Transverse colon (tissue), 4 donors: ENCODE results near the gene ACVR2B. TPM values are rescaled to one million over a fixed set of nuclear protein-coding genes. Genes with fewer than 3 reads are reported as not detected.
A peak's percentile ranks its signal among the peaks of the same experiment; 100 is the strongest.

Experiments
- DNase-seq: peaks from one replicate; pipeline ENCODE4 v3.0.0-alpha.2; 2019
- H3K27ac ChIP-seq, 4 donors: fragments of 200-600 bp; sonication (generic); 2 replicates each; pipeline ENCODE4 v1.5.1; 2016 to 2018; ENCODE audit warnings: inconsistent platforms in 4 of 4
- H3K27me3 ChIP-seq: fragments of 200-600 bp; sonication (generic); 2 replicates; pipeline ENCODE4 v1.5.1; 2017; ENCODE audit warnings: inconsistent platforms
- H3K36me3 ChIP-seq, 4 donors: fragments of 200-600 bp; sonication (generic); 2 replicates each; pipeline ENCODE4 v1.5.1; 2017 to 2019; ENCODE audit warnings: inconsistent platforms in 4 of 4
- H3K4me1 ChIP-seq, 4 donors: fragments of 200-600 bp; sonication (generic); 2 replicates each; pipeline ENCODE4 v1.5.1; 2017 to 2020; ENCODE audit warnings: inconsistent platforms in 4 of 4
- H3K4me3 ChIP-seq, 4 donors: fragments of 200-600 bp; sonication (generic); 1 replicate in 1 of 4; 2 replicates in 3 of 4; pipeline versions ENCODE4 v1.5.1 to v1.6.1; 2017 to 2019; ENCODE audit warnings: inconsistent platforms in 4 of 4
- H3K9me3 ChIP-seq, 2 donors: fragments of 200-600 bp; sonication (generic); 2 replicates each; pipeline ENCODE4 v1.5.1; 2017 to 2019; ENCODE audit warnings: inconsistent platforms in 2 of 2
- EP300 ChIP-seq: sonication (generic); formaldehyde crosslinking; IDR thresholded peaks from one replicate; pipeline ENCODE4 v1.6.1; 2017; ENCODE audit warnings: antibody characterized with exemption, low read depth
- POLR2A ChIP-seq: fragments of 450-650 bp; IDR thresholded peaks from one replicate; pipeline ENCODE4 v1.6.1; 2016; ENCODE audit warnings: antibody characterized with exemption, mild to moderate bottlenecking, moderate library complexity
- POLR2AphosphoS5 ChIP-seq, 3 donors: sonication (generic); formaldehyde crosslinking; IDR thresholded peaks; one replicate each; pipeline ENCODE4 v1.6.1; 2016; ENCODE audit warnings: antibody characterized with exemption in 3 of 3
- WGBS, 2 donors: methylation state at CpG; one replicate each; pipeline ENCODE4 v1.1.5; 2018; ENCODE audit warnings: low coverage in 1 of 2; 5-methylcytosine and 5-hydroxymethylcytosine counted together
- in situ Hi-C, 4 donors: fragments of 200-750 bp; cut with MboI; loops; one replicate each; pipeline versions ENCODE4 v1.15.0 to v1.15.1; 2017; ENCODE audit warnings: low sequenced_read_pairs in 3 of 4, low pct_ligation_motif_present in 1 of 4, low pct_unique_long_range_greater_than_20kb in 1 of 4
- intact Hi-C: fragments of 100-400 bp; cut with DNase I; formaldehyde crosslinking; loops from one replicate; pipeline ENCODE4 v1.15.1; 2023; ENCODE audit warnings: low total_unique reads
- total RNA-seq, 4 donors: library from RNA; depleted of rRNA; stranded (reverse); fragments of >200 nt; gene quantifications; one replicate each; pipeline ENCODE4 v1.1.0, GENCODE V29; 2016
- TF ChIP-seq, protein P1 (sequence below), 5 experiments: fragments of 200-600 bp in 3 of 5; fragments of 450-650 bp in 2 of 5; sonication (generic) in 3 of 5; IDR thresholded peaks; 1 replicate in 2 of 5; 2 replicates in 3 of 5; pipeline ENCODE4 v1.5.1; 2016 to 2017; ENCODE audit warnings: antibody characterized with exemption in 5 of 5, inconsistent platforms in 3 of 5, mild to moderate bottlenecking in 2 of 5, moderate library complexity in 1 of 5

The ACVR2B gene
- total RNA-seq, 4 donors from 2014 or later, result 5.9 to 12.3 (median 8.7) TPM

DNA sequence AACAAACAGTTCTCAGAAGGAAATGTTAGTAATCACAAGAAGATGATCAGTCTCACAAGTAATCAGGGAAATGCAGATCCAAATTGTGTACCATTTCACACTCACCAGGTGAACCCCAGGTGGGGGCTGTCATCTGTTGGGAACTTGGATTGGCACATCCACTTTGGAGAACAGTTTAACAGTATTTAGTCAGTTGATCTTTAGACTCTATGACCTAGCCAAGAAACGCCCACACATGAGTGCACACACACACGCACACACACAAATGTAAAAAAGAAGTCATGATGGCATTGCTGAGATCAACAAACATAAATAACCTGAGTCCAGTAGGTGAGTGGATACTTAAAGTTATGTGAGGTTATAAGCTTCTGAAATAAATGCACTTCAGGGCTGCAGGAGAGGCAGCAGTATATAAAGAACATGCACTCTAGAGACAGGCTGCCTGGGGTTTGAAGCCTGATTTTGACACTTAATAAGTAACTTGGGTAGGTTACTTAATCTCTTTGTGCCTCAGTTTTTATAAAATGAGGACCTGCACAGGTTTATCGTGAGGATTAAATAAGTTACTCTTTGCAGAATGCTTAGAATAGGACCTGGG, 17.7 kb downstream of the ACVR2B start:
- no peaks in the 10 kb centered on the region for H3K27me3 ChIP-seq
- intact Hi-C loops (no loop called here), in situ Hi-C loops (loop anchor here in 2 of 4 donors (10.0 to 25.0 kb wide), 2 partner anchors 127 to 334 kb away; partner anchors contain the start of genes ACAA1 (in 1 of the 2), MYD88 (in 1 of the 2) and XYLB (in 1 of the 2))
- H3K4me3 ChIP-seq, result no peak overlapping the region
- H3K9me3 ChIP-seq, result peaks cover 0 to 4% of the 10 kb centered on the region in 2 donors
- peak; percentile 41 for TF ChIP-seq EP300
- TF ChIP-seq, protein P1, sequence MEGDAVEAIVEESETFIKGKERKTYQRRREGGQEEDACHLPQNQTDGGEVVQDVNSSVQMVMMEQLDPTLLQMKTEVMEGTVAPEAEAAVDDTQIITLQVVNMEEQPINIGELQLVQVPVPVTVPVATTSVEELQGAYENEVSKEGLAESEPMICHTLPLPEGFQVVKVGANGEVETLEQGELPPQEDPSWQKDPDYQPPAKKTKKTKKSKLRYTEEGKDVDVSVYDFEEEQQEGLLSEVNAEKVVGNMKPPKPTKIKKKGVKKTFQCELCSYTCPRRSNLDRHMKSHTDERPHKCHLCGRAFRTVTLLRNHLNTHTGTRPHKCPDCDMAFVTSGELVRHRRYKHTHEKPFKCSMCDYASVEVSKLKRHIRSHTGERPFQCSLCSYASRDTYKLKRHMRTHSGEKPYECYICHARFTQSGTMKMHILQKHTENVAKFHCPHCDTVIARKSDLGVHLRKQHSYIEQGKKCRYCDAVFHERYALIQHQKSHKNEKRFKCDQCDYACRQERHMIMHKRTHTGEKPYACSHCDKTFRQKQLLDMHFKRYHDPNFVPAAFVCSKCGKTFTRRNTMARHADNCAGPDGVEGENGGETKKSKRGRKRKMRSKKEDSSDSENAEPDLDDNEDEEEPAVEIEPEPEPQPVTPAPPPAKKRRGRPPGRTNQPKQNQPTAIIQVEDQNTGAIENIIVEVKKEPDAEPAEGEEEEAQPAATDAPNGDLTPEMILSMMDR (IDR thresholded peaks at IDR 0.05), result no peak
- peaks cover 0 to 37% (median 16%) of the 10 kb centered on the region in 4 donors for H3K4me1 ChIP-seq
- 58 to 68% methylated on average over 3 of the region's 3 CpGs for WGBS, 2 donors
- H3K27ac ChIP-seq, result peak overlapping the region in 1 of 4 donors; percentile 5
- no peaks in the 10 kb centered on the region for H3K36me3 ChIP-seq
- DNase-seq, result no peak

DNA sequence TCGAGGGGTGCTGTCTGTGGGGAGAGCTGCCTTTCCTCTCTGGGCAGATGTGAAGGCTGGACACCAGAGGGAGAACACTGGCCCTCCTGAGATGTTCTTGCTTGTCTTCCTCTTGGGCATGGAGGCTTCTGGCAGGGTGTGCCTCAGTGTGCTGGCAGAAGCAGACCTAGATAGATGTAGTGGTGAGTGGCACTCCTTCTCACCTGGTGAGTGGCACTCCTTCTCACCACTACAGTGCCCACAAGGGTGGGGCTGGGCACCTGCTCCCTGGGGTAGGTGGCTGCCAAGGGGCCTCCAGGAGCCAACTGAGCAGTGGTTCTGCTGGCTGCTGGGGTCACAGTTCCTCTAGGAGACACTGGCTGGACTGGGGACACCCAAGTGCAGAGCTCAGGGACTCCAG, 18.7 kb downstream of the ACVR2B start:
- peaks cover 0 to 37% (median 16%) of the 10 kb centered on the region in 4 donors for H3K4me1 ChIP-seq
- TF ChIP-seq POLR2AphosphoS5 (IDR thresholded peaks at IDR 0.05), result no peak
- TF ChIP-seq EP300, result no peak
- TF ChIP-seq, protein P1 (IDR thresholded peaks at IDR 0.05), result no peak
- TF ChIP-seq POLR2A, result no peak
- intact Hi-C loops, result no loop called here
- no peak for DNase-seq
- H3K27me3 ChIP-seq, result no peaks in the 10 kb centered on the region
- no peak overlapping the region for H3K27ac ChIP-seq
- no peaks in the 10 kb centered on the region for H3K36me3 ChIP-seq
- 92% methylated on average over 1 of the region's 1 CpG; no CpG with 5 or more reads in 1 of the 2 donors for WGBS, 2 donors
- H3K9me3 ChIP-seq, result peaks cover 0 to 4% of the 10 kb centered on the region in 2 donors
- no peak overlapping the region for H3K4me3 ChIP-seq
- in situ Hi-C loops, result loop anchor here in 2 of 4 donors (10.0 to 25.0 kb wide), 2 partner anchors 128 to 335 kb away; partner anchors contain the start of genes ACAA1 (in 1 of the 2), MYD88 (in 1 of the 2) and XYLB (in 1 of the 2)

DNA sequence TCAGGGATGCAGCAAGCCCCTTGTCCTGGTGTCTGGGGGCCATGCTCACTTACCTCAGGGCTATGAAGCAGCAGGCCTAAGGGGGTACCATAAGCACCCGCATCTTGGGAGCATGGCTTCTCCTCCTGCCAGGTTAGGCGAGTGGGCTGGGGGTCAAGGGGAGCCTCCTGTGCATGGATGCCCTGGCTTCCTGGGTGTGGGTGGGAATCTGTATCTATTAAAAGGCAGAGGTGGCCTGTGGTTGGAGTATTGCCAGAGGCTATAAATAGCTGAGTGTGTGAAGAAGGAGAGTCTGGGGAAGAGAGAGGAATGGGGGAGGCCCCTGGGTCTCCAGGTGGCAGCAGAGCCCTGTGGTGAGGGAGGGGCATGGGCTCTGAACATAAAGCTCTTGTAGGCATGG, 19.5 kb downstream of the ACVR2B start:
- no peak for DNase-seq
- H3K4me3 ChIP-seq, result no peak overlapping the region
- no peak overlapping the region for H3K27ac ChIP-seq
- in situ Hi-C loops, result loop anchor here in 2 of 4 donors (10.0 to 25.0 kb wide), 2 partner anchors 128 to 336 kb away; partner anchors contain the start of genes ACAA1 (in 1 of the 2), MYD88 (in 1 of the 2) and XYLB (in 1 of the 2)
- TF ChIP-seq POLR2AphosphoS5 (IDR thresholded peaks at IDR 0.05) (no peak), EP300 (no peak), POLR2A (no peak)
- TF ChIP-seq, protein P1 (IDR thresholded peaks at IDR 0.05), result no peak
- no peaks in the 10 kb centered on the region for H3K27me3 ChIP-seq
- no peaks in the 10 kb centered on the region for H3K36me3 ChIP-seq
- WGBS, 2 donors, result 80% methylated on average over 1 of the region's 2 CpGs; no CpG with 5 or more reads in 1 of the 2 donors
- peaks cover 0 to 4% of the 10 kb centered on the region in 2 donors for H3K9me3 ChIP-seq
- intact Hi-C loops, result no loop called here
- peaks cover 0 to 33% (median 16%) of the 10 kb centered on the region in 4 donors for H3K4me1 ChIP-seq

DNA sequence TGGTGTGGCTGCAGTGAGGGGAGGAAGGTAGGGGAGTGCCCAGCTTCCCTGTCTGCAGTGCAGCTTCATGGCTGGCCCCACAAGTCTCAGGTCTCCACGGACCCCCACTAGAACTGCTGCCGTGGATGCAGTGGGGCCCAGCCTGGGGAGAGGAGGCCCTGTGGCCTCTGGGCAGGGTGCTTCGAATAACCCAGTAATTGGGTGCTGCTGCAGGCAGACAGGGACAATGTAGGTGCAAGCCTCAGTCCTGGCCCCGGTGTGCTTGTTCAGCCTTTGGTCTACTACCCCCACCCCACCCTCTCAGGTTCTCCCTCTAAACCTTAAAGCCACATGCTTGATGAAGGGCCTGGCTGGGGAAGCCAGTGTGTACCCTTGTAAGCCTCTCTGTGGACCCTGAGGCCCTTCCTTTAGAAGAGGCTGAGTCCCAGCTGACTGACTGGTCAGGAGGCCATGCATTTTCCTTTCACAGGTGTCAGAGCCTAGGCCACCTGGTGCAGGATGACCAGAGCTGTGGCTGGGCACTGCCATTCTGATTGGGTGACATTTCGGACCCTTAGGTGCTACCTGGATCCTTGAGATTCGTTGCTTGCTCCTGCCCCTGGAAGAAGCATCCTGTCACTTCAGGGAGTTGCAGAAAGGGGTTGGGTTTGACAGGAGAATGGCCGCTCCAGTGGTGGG, 21.4 kb downstream of the ACVR2B start:
- intact Hi-C loops, result loop anchor here (5.0 kb wide), 1 partner anchor 128 kb away; the partner anchor contains the start of gene XYLB
- no peak for DNase-seq
- TF ChIP-seq EP300, result no peak
- TF ChIP-seq POLR2A, result no peak
- TF ChIP-seq, protein P1 (IDR thresholded peaks at IDR 0.05), result no peak
- TF ChIP-seq POLR2AphosphoS5 (IDR thresholded peaks at IDR 0.05), result no peak
- no peak overlapping the region for H3K27ac ChIP-seq
- H3K9me3 ChIP-seq, result peaks cover 0 to under 1% of the 10 kb centered on the region in 2 donors
- no peak overlapping the region for H3K4me3 ChIP-seq
- in situ Hi-C loops, result loop anchor here in 3 of 4 donors (10.0 to 25.0 kb wide), 3 partner anchors 130 to 363 kb away; partner anchors contain the start of genes ACAA1 (in 2 of the 3), MYD88 (in 2 of the 3) and XYLB (in 1 of the 3)
- H3K27me3 ChIP-seq, result no peaks in the 10 kb centered on the region
- H3K36me3 ChIP-seq, result no peaks in the 10 kb centered on the region
- 75 to 93% methylated on average over 3 to 7 of the region's 7 CpGs for WGBS, 2 donors
- H3K4me1 ChIP-seq, result peaks cover 0 to 19% (median 11%) of the 10 kb centered on the region in 4 donors
